Measurements from ENCODE around the gene SSTR4.
"Not testable (repeated sequence)": the region's sequence is repeated elsewhere in the genome, so short reads cannot be mapped to it uniquely, and the experiment has no call there.

Gene SSTR4

GRCh38 chr20:23018432-23018831, 16.7 kb upstream of the SSTR4 start:
- no peak for DNase-seq (ENCODE audit: low read depth in 2 of 2)

GRCh38 chr20:23018941-23019340, 16.2 kb upstream of the SSTR4 start:
- DNase-seq (ENCODE audit: low read depth in 2 of 2): no peak

- DNase-seq (ENCODE audit: low read depth in 2 of 2): no peak
These were observed 15.7 kb upstream of the SSTR4 start for GRCh38 chr20:23019403-23019802.

GRCh38 chr20:23020230-23021018, 14.7 kb upstream of the SSTR4 start:
- DNase-seq (ENCODE audit: low read depth in 2 of 2): no peak

- no peak for DNase-seq (ENCODE audit: low read depth in 2 of 2)
These were observed 13.6 kb upstream of the SSTR4 start for GRCh38 chr20:23021541-23021940.

- no peak for DNase-seq (ENCODE audit: low read depth in 2 of 2)
These were observed 13.2 kb upstream of the SSTR4 start for GRCh38 chr20:23021951-23022350.

- DNase-seq (ENCODE audit: low read depth in 2 of 2): no peak
These were observed 12.3 kb upstream of the SSTR4 start for GRCh38 chr20:23022849-23023248.

GRCh38 chr20:23023621-23024177, 11.4 kb upstream of the SSTR4 start:
- no peak for DNase-seq (ENCODE audit: low read depth in 2 of 2)

- no peak for DNase-seq (ENCODE audit: low read depth in 2 of 2)
These were observed 10.4 kb upstream of the SSTR4 start for GRCh38 chr20:23024701-23025100.

GRCh38 chr20:23025503-23025902, 9.6 kb upstream of the SSTR4 start:
- DNase-seq (ENCODE audit: low read depth in 2 of 2): not testable (repeated sequence)

GRCh38 chr20:23027721-23028120, 7.4 kb upstream of the SSTR4 start:
- DNase-seq (ENCODE audit: low read depth in 2 of 2): no peak

- no peak for DNase-seq (ENCODE audit: low read depth in 2 of 2)
These were observed 6.7 kb upstream of the SSTR4 start for GRCh38 chr20:23028392-23028791.

GRCh38 chr20:23029324-23029723, 5.8 kb upstream of the SSTR4 start:
- DNase-seq (ENCODE audit: low read depth in 2 of 2): no peak

GRCh38 chr20:23031346-23031745, 3.8 kb upstream of the SSTR4 start:
- DNase-seq (ENCODE audit: low read depth in 2 of 2): no peak

GRCh38 chr20:23032056-23032749, 2.9 kb upstream of the SSTR4 start:
- DNase-seq (ENCODE audit: low read depth in 2 of 2): no peak

- no peak for DNase-seq (ENCODE audit: low read depth in 2 of 2)
These were observed 2.4 kb upstream of the SSTR4 start for GRCh38 chr20:23032750-23033078.

- DNase-seq (ENCODE audit: low read depth in 2 of 2): no peak
These were observed 1.2 kb upstream of the SSTR4 start for GRCh38 chr20:23033918-23034317.

GRCh38 chr20:23035731-23036130, 619 bp downstream of the SSTR4 start:
- DNase-seq (ENCODE audit: low read depth in 2 of 2): no peak

GRCh38 chr20:23036371-23036770, 1.3 kb downstream of the SSTR4 start:
- no peak for DNase-seq (ENCODE audit: low read depth in 2 of 2)

GRCh38 chr20:23037017-23037481, 1.9 kb downstream of the SSTR4 start:
- DNase-seq (ENCODE audit: low read depth in 2 of 2): no peak

GRCh38 chr20:23039136-23039875, 4.2 kb downstream of the SSTR4 start:
- DNase-seq (ENCODE audit: low read depth in 2 of 2): no peak

GRCh38 chr20:23039885-23040508, 4.9 kb downstream of the SSTR4 start:
- no peak for DNase-seq (ENCODE audit: low read depth in 2 of 2)
